GM12873 (cell line): ENCODE results near the gene CCDC50.

Source experiments
- CTCF ChIP-seq: IDR thresholded peaks from 2 replicates; pipeline ENCODE4 v1.5.1; 2012; ENCODE audit warnings: low read depth, mild to moderate bottlenecking, moderate library complexity, low read length, control low read depth; ENCODE audit not compliant: insufficient read depth; ENCODE audit errors: missing control alignments

CCDC50 gene

DNA sequence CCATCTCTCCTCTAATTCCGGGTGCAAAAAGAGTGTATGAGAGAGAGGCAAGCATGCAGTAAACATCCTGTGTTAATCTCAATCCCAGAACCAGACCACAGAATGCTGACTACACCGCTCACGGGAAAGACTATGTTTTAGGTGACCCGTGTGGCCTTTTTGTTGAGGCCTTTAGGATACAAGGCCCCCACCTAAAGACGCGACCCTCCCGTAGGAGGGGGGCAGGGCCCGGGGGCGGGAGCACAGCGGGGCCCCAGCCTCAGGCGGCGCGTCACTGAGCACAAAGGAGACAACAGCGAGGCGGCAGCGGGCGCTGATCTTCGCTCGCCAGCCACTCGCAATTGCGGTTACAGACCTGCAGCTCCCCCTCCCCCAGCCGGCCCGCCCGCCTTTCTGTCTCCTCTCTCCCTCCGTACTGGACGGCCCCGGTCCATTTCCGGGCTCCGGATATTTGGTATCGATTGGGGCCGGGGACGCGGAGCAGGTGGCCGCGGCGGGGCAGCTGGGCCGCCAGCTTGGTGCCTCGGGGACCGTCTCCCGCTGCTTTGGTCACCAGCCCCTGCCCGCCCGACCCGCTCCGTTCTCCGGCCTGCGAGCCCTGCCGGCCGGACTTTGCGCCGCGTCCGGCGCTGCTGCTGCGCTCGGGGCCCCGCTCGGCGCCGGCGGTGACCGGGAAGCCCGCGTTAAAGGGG lies at the start of gene CCDC50:
Gene CCDC50, plus strand, starts transcription at position 433 of the 692 bp plus-strand sequence. CDS start 281 bp downstream, outside the sequence.
- TF ChIP-seq CTCF, result no peak

- TF ChIP-seq CTCF, result no peak
Measured at GRCh38 chr3:191280111-191280510, 49.1 kb upstream of the CCDC50 start.

- TF ChIP-seq CTCF, result no peak
Measured at GRCh38 chr3:191280882-191281281, 48.3 kb upstream of the CCDC50 start.

GRCh38 chr3:191282251-191283185 lies 46.7 kb upstream of the CCDC50 start:
- TF ChIP-seq CTCF, result no peak

- TF ChIP-seq CTCF, result no peak
Measured at GRCh38 chr3:191283400-191283799, 45.8 kb upstream of the CCDC50 start.

DNA sequence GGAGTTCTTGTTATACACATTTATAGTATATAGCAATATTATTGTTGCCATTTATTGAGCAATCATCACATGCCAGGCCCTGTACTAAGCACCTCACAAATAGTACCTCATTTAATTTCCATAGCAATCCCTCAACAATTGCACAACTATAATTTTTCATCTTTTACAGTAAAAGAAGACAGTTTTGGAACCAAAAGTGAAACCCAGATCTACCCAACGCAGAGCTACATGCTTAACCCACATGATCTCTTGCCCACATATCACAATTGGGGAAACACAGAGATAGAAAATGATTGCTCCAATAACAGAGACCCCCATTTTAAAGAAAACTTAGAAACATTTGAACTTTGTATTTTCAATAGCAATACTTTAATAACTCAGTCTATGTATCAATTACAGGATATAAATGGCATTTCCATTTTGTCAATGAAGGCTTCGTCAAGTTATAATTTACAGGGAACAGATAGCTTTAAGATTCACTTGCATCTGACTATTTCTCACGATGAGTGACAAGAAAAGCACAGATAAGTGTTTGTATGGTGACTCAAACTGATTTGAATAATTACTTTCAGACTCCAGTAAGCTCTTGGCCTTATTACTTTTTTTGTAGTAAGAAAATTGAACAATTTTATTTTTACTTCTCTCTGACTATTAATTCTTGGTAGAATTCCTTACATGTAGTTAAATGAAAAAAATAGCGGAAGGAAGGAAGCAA lies 38.7 kb upstream of the CCDC50 start:
- no peak for TF ChIP-seq CTCF
